ENCODE measurements around the gene MAPKAP1. TPM values are rescaled to one million over a fixed set of nuclear protein-coding genes. Genes with fewer than 3 reads are reported as not detected.

Gene MAPKAP1
- total and polyA plus RNA-seq, 2 of the 13 experiments (the other 11 are each of a cell fraction or from before 2014, with no cell fraction given): 45.0 to 64.3 TPM

GRCh38 chr9:125407974-125408900, 298.8 kb downstream of the MAPKAP1 start (continued):
- TF ChIP-seq PBX3 (CRISPR knock-in tag; IDR thresholded peaks at IDR 0.05; ENCODE audit: borderline replicate concordance): no peak
- TF ChIP-seq RBM39 (IDR thresholded peaks at IDR 0.05; ENCODE audit: low read depth, low read length, poor library complexity, severe bottlenecking): no peak
- no peak for TF ChIP-seq ZNF256 (CRISPR knock-in tag; conservative IDR thresholded peaks at IDR 0.05)
- no peak for TF ChIP-seq HCFC1 (IDR thresholded peaks at IDR 0.05; ENCODE audit: low read depth, low read length)
- TF ChIP-seq CREBL2 (CRISPR knock-in tag; IDR thresholded peaks at IDR 0.05; ENCODE audit: borderline replicate concordance): no peak
- TF ChIP-seq PLSCR1 (CRISPR knock-in tag; IDR thresholded peaks at IDR 0.05; ENCODE audit: borderline replicate concordance): no peak
- no peak for TF ChIP-seq MLX (CRISPR knock-in tag; IDR thresholded peaks at IDR 0.05)
- no peak for TF ChIP-seq ZNF790 (CRISPR knock-in tag; IDR thresholded peaks at IDR 0.05; ENCODE audit: borderline replicate concordance)
- TF ChIP-seq DRAP1 (CRISPR knock-in tag; IDR thresholded peaks at IDR 0.05): no peak
- TF ChIP-seq ZXDC (CRISPR knock-in tag; IDR thresholded peaks at IDR 0.05): no peak
- no peak for TF ChIP-seq FOSL1 (CRISPR knock-in tag; IDR thresholded peaks at IDR 0.05; ENCODE audit: borderline replicate concordance)
- TF ChIP-seq NR0B2 (CRISPR knock-in tag; IDR thresholded peaks at IDR 0.05): 0 out of 2 replicates have a peak, but pooled peaks have one; percentile 12
- no peak for TF ChIP-seq ZBTB20 (CRISPR knock-in tag; IDR thresholded peaks at IDR 0.05; ENCODE audit: borderline replicate concordance, low read depth)
- TF ChIP-seq MATR3 (CRISPR knock-in tag; IDR thresholded peaks at IDR 0.05): no peak
- TF ChIP-seq ZNF557 (CRISPR knock-in tag; IDR thresholded peaks at IDR 0.05): no peak
- TF ChIP-seq ZBTB49 (CRISPR knock-in tag; IDR thresholded peaks at IDR 0.05; ENCODE audit: borderline replicate concordance): no peak
- TF ChIP-seq ATRX (CRISPR knock-in tag; IDR thresholded peaks at IDR 0.05; ENCODE audit: borderline replicate concordance): no peak
- TF ChIP-seq SP5 (CRISPR knock-in tag; IDR thresholded peaks at IDR 0.05; ENCODE audit: borderline replicate concordance, low read depth): no peak
- peak; percentile 55 for TF ChIP-seq ZNF350 (CRISPR knock-in tag; IDR thresholded peaks at IDR 0.05; ENCODE audit: borderline replicate concordance, low read depth)

All from HepG2 (cell line).